HG03457 (cell line): ENCODE data around the gene DAZAP1.
"Not testable (repeated sequence)": the region's sequence is repeated elsewhere in the genome, so short reads cannot be mapped to it uniquely, and the experiment has no call there.

Source experiments
- ATAC-seq: cut with Tn5 transposase; IDR thresholded peaks from one replicate; pipeline ENCODE4 v1.9.1; 2021; ENCODE audit warnings: moderate number of reproducible peaks; ENCODE audit not compliant: unreplicated experiment

Gene DAZAP1

DNA sequence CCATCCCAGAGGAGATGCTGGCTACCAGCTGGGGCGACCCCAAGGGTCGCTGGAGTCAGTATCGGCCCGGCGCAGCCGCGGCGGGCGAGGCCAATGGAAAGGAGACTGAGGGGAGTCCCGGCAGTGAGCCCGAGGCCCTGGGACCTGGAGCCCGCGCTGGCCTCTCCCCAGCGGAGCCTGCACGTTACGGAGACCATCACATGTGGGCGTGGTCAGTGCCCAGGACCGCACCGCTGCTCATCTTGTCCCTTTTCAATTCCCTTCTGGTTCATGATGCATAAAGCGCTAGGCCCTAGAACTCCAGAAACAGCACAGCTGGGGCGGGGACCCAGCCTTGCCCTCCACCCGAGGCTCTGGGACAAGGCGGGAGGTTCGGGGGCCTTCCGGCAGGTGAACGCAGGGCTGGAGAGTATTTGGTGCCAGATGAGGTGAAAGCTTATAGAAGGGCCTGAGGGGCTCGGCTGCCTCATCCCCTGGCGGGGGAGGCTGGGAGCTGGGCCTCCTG is 63.7 kb downstream of the DAZAP1 start:
- no peak for ATAC-seq

DNA sequence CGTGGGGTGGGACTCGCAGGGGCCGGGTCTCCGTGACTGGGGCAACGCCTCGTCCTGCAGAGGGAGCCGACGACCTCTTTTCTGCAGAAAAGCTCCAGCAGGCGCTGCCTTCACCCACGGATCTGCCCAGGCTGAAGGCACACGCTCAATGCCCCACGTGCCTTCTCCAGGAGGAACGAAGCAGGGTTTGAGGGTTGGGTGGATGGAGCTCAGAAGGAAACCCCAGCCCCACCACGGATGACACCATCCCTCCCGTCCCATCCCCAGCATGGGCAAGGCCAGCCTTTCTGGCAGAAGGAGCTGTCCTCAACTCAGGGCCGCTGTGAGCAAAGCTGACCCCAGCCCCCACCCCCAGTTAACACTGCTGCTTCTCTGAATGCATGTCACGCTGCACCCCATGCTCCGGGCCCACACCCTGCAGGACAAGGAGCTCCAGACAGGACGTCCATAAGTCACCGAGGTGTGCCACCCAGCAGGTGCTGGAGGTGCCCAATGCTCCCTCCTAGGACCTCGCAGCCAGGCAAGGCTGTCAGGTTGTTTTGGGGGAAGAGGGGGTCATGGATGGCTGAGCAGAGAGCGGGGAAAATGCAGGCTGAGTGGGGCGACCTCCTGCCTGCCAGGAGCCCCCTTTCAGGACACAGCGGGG is 64.3 kb downstream of the DAZAP1 start:
- ATAC-seq = no peak

DNA sequence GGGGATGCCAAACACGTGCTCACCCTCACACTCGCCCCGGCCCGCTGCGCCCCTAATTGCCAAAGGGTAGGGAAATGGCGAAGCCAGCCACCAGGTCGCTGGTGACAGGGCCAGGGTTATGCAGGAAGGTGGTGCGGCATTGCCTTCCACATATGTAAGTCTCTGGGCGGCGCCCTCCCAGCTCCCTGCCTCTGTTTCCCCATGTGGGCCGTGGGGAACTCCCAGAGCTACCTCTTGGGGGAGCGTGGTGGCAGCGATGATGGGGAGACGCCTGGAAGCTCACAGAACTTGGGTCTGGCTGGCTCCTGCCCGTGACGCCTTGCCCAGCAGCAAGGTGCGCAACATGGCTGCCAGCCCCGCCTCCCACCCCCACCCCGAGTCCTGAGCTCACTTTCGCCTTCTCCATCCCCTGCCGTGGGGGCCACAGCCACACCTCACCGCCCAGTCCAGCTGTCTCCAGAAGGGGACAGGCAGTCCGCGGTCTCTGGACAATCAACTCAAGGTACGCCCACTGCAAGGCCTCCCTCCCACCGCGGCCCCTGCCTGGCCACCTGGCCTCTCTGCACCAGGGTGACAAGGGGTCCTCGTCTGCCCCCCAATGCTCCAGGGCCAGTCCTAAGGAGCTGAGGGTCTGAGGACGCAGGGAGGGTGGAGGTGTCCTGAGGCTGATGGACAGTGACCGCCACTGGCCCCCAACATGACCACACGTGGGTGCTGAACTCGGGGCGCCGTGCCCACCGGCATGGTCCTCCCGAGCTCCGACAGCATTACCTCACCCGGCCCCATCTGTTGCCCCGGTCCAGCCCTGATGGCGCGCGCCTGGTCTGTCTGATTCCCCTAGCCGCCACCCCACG is 65.1 kb downstream of the DAZAP1 start:
- ATAC-seq = no peak

DNA sequence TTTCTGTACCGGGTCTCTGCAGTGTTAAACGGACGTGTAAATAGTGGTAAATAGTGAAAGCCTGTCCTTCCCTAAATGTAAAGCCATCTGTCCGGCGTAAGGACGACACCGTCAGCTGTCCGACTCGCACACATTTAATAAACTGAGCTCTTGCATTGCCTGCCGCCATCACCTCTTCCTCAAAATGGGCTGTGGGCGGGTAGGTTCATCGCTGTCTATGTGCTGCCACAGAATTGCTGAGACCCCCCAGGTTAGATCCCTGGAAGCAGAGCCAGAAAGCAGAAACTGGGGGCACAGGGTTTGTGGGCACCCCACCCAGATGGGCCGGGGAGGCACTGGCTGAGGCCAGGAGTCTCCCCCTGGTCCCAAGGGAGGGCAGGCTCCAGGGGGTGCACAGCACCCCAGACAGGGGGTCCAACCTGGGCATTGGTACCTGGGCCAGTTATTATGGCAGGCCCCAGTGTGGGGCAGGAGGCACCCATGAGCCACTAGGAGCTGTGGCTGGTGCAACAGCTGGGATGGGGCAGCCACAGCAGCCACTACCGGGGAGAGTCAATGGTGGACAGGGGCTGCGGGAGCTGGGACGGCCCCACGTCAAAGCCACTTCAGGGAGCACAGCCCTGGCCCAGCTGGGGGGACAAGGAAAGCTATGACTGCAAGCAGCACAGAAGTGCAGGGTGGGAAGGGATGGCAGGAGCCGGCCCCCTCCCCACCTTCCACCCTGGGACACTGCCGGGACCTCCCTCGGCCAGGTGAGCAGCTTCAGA is 65.9 kb downstream of the DAZAP1 start:
- ATAC-seq = no peak

DNA sequence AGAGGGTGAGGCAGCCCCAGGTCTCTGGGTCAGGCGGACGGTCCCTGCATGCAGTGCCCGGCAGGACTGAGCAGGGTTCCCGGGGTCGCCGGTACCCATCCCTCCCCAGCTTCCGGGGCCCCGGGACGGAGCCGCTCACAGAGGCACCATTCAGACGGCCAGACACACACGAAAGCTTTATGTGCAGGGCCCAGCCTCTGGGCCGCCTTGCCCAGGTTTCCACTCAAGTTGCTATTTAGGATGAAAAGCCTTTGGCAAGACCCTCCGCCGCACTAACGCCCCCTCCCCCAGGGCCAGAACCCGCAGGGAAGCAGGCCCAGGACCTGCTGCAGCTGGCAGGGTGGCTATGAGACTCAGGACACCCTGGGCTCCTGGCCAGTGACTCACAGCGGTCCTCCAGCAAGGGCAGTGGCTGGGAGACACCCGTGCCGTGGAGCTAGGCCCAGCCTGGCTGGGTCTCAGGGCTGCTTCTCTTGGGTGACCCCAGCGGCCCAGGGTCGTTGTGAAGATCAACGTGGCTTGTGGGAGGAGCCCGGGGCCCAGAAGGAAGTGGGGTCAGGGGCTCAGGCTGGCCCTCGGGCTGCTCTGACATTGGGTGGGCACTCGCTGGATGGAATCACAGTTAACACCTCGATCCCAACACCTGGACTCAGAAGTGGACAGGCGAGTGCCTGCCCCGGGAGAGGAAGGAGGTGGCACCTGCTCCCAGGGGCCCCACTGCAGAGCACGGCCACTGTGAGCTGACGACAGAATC is 66.8 kb downstream of the DAZAP1 start:
- ATAC-seq = no peak

DNA sequence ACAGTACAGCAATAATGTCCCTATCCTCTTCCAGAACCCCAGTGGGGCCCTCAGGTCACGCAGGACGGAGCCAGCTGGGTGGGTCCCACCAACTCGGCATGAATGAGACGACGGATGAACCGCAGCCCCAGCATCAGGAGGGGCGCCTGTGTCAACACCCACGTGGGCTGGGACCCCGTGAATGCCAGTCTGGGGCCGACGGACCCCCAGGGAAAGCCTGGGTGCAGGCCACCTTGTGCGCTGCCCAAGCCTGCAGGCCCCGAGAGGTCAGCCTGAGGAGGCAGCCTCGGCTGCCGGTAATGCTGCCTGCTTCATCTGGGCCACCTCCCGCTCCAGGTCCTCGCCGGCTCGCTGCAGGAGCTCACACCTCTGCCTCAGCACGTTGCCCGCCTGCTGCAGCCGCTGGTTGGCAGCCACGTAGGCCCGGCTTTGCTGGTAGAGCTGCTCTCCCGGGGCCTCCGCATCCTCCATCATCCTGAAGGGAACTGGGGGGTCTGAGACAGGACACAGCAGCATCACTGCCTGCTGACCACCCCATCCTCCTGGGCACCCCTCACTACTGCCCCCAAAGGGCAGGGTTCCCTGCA is 67.5 kb downstream of the DAZAP1 start:
- no peak for ATAC-seq

DNA sequence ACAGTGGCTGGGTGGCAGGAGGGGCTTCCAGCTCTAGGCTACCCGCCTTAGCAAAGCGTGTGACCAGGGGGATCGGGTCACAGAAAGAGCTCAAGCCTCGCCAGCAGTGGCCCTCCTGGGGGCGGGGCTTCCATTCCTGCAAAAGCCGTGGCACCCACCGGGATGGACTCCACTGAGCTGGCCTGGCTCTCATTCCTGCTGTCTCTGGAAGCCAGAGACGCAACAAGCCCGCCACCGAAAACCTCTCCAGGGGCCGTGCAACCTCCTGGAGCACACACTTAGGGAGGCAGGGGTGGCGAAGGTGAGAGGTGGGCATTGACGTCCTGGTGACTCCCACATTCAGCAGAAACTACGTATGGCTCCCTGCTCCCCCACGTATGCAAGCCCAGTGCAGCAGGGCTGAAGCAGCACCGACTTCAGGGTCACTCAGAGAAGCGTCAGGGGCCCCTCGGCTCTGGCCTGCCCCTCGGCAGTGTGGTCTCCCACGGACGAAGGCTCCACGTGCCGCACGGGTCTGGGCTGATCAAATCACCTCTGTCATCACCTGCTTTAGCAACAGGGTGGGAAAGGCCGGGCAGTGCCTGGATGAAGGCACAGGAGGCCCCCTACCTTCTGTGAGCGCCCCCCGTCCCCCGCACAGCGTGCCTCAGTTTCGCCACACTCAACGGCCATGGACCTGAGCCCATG is 68.5 kb downstream of the DAZAP1 start:
- no peak for ATAC-seq

DNA sequence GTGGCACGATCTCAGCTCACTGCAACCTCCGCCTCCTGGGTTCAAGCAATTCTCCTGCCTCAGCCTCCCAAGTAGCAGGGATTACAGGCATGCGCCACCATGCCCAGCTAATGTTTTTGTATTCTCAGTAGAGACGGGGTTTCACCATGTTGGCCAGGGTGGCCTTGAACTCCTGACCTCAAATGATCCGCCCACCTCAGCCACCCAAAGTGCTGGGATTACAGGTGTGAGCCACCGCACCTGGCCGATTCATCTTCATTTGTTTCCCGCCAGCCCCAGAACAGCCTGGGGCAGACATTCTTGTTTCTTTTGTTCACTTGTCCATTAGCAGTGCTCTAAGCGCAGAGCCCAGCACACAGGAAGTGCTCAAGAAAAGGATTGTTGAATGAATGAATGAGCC is 69.7 kb downstream of the DAZAP1 start:
- not testable (repeated sequence) for ATAC-seq

DNA sequence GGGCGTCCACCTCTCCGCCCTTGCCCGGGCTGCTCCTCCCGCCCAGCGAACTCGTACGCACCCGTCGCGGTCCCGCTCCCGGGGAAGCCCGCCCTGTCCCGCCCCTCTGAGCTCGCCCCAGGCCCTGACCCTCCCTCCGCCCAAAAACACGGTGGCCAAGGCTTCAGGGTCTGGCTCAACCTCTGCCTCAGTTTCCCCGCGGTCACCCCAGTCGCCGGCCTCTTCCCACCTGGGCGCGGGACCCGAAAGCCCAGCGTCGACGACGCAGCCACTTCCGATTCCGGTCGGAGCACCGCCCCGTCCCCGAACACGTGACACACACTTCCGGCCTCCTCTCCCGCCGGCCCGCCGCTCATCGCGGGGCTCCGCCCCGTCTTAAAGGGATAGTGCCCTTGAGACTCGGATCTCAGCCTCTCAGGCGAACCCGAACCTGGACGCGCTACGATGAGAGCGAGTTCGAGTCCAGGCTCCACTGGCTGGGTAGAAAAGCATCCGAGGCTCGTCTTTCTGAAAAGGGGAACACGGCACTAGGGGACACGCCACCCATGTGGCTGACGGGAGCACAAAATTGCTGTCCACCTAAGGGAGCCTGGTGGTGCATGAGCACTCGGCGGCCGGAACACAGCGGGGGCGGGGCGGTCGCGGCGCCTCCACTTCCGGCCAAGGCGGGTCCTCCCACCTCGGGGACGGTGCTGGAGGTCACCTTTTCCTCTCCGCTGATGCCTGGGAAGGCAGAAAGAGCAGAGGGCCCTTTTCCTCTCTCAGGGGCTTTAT is 71.7 kb downstream of the DAZAP1 start, which contains the start of gene C19orf25:
Gene C19orf25 (minus strand): TSS at position 282 of the 774 bp plus-strand sequence. CDS start 312 bp downstream, outside the sequence.
- peak; percentile 59 for ATAC-seq

DNA sequence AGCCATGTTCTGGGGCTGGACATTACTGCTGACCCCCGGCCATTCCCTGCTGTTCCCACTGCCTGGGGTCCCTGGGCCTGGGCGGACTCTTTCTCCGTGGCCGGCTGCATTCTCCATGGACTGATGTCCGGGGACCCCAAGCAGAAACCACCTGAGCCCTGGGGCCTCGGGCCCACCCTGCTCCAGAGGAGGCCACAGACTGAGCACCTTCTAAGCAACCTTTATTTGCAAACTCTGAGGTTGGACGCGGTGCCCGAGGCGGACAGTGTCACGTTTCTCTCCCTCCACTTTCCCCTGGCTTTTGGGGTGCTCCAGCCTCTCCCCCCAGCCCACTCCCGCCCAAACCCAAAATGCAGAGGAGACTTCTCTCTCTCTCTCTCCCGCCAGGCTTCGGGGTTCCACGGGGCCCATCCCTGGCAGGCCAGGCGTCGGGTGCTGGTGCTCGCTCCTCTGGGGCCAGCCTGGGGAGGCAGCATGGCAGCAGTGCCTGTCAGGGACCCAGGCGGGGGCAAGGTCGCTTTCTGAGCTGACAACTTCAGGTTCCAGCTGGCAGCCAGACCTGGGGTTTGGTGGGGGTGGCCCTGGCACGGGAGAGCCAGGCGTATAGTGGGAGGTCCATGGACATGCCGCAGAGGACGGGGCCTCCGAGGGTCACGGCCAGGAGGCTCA is 74.0 kb downstream of the DAZAP1 start:
- ATAC-seq = no peak

DNA sequence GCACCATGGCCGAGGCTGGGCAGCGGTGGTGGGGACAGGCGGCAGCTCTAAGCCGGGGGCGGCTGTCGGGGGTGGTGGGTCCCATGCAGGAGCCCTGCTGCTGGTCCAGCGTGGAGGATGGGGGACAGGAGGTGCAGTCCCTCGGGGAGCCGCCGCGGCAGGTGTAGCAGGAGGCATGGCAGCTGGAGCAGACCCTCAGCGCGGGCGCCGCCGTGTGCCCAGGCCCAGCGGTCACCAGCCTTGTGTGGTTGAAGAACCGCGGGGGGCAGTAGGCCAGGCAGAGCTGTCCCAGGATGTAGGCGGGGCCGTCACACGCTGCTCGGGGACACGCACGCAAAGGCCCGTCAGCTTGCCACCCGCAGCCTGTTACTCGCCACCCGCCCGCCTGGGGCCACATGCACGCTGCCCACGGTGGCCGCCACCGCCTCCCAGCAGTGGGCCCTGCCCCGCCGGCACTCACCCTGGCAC is 74.5 kb downstream of the DAZAP1 start:
- ATAC-seq = no peak

DNA sequence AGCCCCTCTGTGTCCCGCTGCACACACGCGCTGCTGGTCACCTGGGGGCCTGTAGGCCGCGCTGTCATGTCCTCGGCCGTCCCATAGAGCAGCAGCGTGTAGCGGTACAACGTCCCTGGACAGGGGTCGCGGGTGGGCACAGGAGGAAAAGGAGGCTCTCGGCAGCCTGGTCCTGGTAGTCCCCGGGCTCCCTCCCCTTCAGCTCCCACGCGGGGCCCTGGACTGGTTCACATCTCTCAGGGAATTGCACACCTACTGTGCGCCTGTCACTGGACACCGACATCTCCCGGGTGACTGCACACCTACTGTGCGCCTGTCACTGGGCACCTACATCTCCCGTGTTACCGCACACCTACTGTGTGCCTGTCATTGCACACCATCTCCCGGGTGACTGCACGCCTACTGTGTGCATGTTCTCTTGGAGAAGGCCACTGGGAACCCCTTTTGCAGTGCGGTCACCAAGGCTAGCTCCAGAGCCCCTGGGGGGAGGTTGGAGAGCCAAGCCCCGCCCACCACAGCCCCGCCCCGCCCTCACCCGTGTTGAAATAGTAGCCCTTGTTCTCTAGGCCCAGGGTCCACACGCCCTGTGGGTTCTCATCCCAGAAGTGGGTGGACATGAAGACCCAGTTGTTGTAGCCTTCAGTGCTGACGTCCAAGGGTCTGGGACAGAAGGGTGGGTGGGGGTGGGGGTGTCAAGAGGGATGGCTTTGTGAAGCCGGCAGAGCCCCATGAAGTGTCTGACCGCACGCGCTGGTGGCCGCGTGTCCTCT is 75.2 kb downstream of the DAZAP1 start:
- ATAC-seq = no peak

DNA sequence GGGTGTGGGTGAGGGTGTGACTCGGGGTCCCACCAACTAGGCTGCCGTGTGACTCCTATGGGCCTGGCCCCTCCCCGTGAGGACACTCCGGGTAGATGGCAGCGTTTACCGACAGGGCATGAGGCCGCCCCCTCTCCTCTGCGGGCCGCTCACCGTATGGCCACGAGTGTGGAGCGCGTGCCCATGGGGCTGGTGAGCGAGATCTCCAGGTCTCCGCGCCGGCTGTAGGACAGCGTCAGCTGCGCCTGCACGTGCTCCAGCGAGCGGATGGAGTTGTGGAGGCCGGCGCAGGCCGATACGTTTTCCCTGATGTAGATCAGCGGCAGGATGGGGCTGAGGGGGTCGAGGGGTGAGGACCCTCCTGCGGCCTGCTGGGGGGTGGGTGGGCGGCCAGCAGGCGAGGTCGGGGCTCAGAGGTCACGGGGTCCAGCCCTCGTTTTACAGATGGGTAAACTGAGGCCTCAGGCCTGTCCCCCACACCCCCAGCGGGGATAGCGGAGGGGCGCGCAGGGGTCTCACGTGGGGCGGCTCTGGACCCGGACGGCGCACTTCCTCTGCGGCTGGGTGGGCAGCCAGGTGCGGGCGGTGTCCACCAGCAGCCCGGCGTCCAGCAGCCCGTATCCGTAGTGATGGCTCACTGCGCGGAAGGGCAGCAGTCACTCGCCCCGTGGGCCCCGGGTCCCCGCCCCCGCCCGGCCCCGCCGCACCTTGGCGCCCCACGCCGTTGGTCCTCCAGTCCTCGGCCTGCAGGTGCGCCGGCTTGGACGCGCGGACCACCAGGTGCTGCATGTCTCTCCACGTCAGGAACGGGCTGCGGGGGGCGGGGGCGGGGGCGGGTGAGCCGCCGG is 76.0 kb downstream of the DAZAP1 start:
- ATAC-seq = no peak

DNA sequence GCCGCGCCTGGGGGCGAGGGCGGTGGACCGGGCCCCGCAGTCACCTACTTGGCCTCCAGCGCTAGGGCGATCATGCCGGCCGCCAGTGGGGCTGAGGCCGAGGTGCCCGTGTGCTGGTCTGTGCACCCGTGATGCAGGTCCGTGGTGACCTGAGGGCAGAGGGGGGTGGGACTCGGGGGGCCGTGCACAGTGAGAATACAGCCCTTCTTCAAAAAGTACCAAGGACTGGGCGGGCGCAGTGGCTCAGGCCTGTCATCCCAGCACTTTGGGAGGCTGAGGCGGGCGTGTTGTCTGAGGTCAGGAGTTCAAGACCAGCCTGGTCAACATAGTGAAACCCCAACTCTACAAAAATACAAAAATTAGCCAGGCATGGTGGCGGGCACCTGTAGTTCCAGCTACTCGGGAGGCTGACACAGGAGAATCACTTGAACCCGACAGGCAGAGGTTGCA is 76.6 kb downstream of the DAZAP1 start:
- ATAC-seq = no peak
